ENCODE results near the gene RNF166. TPM values are rescaled to one million over a fixed set of nuclear protein-coding genes. Genes with fewer than 3 reads are reported as not detected.

The RNF166 gene
- total RNA-seq, 2 experiments from 2014 or later, result 334 to 355 TPM

- H3K9me3 ChIP-seq (ENCODE audit: control insufficient read depth in 1 of 2, insufficient read depth in 1 of 2, low read length in 2 of 2), result no peaks in the 10 kb centered on the region
- DNase-seq, result no peak
- CTCF ChIA-PET, result no interaction called here
- no peaks in the 10 kb centered on the region for H3K27me3 ChIP-seq (ENCODE audit: control insufficient read depth in 1 of 2, insufficient read depth in 2 of 2, low read length in 2 of 2)
- Mint-ChIP-seq H3K4me1 (ENCODE audit: low read depth) (peaks cover 56% of the 10 kb centered on the region), H3K27ac (peak overlapping the region; percentile 58), H3K4me3 (peak overlapping the region; percentile 4), H3K36me3 (ENCODE audit: low read depth) (peaks cover 30% of the 10 kb centered on the region), H3K9me3 (no peaks in the 10 kb centered on the region), H3K27me3 (no peaks in the 10 kb centered on the region)
- H3K4me3 ChIP-seq (ENCODE audit: low read length), result no peak overlapping the region
- peaks cover 98% of the 10 kb centered on the region for H3K4me1 ChIP-seq (ENCODE audit: insufficient read depth, low read length)
- TF ChIP-seq CTCF (IDR thresholded peaks at IDR 0.05), result no peak
- intact Hi-C loops (cut with DNase I, micrococcal nuclease), result no loop called here
- ATAC-seq (ENCODE audit: poor library complexity), result no peak
- POLR2A ChIA-PET, result interaction anchor here (2.3 kb wide), 1 partner anchor 9 kb away, joined by 7 read pairs; no protein-coding TSS in a partner anchor
- peak overlapping the region in 1 of 2 donors; percentile 29 for H3K27ac ChIP-seq (ENCODE audit: low read depth in 1 of 2, low read length in 2 of 2)
- H3K36me3 ChIP-seq (ENCODE audit: insufficient read depth, low read length), result peaks cover 55% of the 10 kb centered on the region
These were observed 11.0 kb downstream of the RNF166 start for GRCh38 chr16:88695218-88695617.

GRCh38 chr16:88694221-88695087 lies 11.8 kb downstream of the RNF166 start:
- ChIA-PET CTCF (interaction anchor here (1.5 kb wide), 1 partner anchor 9 kb away, joined by 5 read pairs; no protein-coding TSS in a partner anchor), POLR2A (interaction anchor here (2.3 to 3.7 kb wide), 2 partner anchors 8 to 10 kb away, joined by 7 to 37 read pairs; no protein-coding TSS in a partner anchor)

More at GRCh38 chr16:88694221-88695087, 11.8 kb downstream of the RNF166 start:
- no peaks in the 10 kb centered on the region for H3K9me3 Mint-ChIP-seq
- Histone ChIP-seq H3K27me3 (ENCODE audit: control insufficient read depth in 1 of 2, insufficient read depth in 2 of 2, low read length in 2 of 2) (no peaks in the 10 kb centered on the region), H3K4me3 (ENCODE audit: low read length) (no peak overlapping the region), H3K9me3 (ENCODE audit: control insufficient read depth in 1 of 2, insufficient read depth in 1 of 2, low read length in 2 of 2) (no peaks in the 10 kb centered on the region), H3K27ac (ENCODE audit: low read depth in 1 of 2, low read length in 2 of 2) (peak overlapping the region; percentile 22 to 53), H3K36me3 (ENCODE audit: insufficient read depth, low read length) (peaks cover 47% of the 10 kb centered on the region), H3K4me1 (ENCODE audit: insufficient read depth, low read length) (peaks cover 98% of the 10 kb centered on the region)
- H3K36me3 Mint-ChIP-seq (ENCODE audit: low read depth), result peaks cover 23% of the 10 kb centered on the region
- peaks cover 53% of the 10 kb centered on the region for H3K4me1 Mint-ChIP-seq (ENCODE audit: low read depth)
- intact Hi-C loops (cut with DNase I, micrococcal nuclease), result no loop called here
- no peak for TF ChIP-seq CTCF (IDR thresholded peaks at IDR 0.05)
- ATAC-seq (ENCODE audit: poor library complexity) (no peak), DNase-seq (no peak)
- peak overlapping the region; percentile 87 for H3K27ac Mint-ChIP-seq
- H3K27me3 Mint-ChIP-seq, result no peaks in the 10 kb centered on the region
- H3K4me3 Mint-ChIP-seq, result peak overlapping the region; percentile 25

Data from CD4-positive, alpha-beta T cell (primary cell).